Keratinocyte (primary cell): Measurements from ENCODE around the gene DDAH1. TPM values are rescaled to one million over a fixed set of nuclear protein-coding genes. Genes with fewer than 3 reads are reported as not detected.

ENCODE experiments used
- DNase-seq: peaks from one replicate; pipeline ENCODE4 v3.0.0-alpha.2; 2011; ENCODE audit warnings: low read depth, missing footprints, low spot score
- FAIRE-seq: peaks from 2 replicates; lab custom pipeline; 2011; peaks lifted over from hg19 to GRCh38; lab: Jason Lieb, UNC
- H2AFZ ChIP-seq: 2 replicates; pipeline ENCODE4 v1.6.0; 2012; ENCODE audit warnings: low read length, control low read depth, inconsistent platforms; ENCODE audit not compliant: control insufficient read depth
- H3K27ac ChIP-seq: 2 replicates; pipeline ENCODE4 v1.5.1; 2011; ENCODE audit warnings: low read length; ENCODE audit not compliant: control insufficient read depth, insufficient read depth
- H3K27me3 ChIP-seq: 3 replicates; pipeline ENCODE4 v1.6.0; 2011; ENCODE audit warnings: low read length; ENCODE audit not compliant: control insufficient read depth, insufficient read depth; ENCODE audit errors: extremely low read depth
- H3K36me3 ChIP-seq, 2 experiments: 2 replicates in 1 of 2; 3 replicates in 1 of 2; pipeline ENCODE4 v1.5.1; 2011; ENCODE audit warnings: low read length in 2 of 2, mild to moderate bottlenecking in 1 of 2; ENCODE audit not compliant: control insufficient read depth in 2 of 2, insufficient read depth in 2 of 2; ENCODE audit errors: extremely low read depth in 1 of 2
- H3K4me1 ChIP-seq: 3 replicates; pipeline ENCODE4 v1.5.1; 2011; ENCODE audit warnings: low read length; ENCODE audit not compliant: control insufficient read depth, insufficient read depth; ENCODE audit errors: extremely low read depth
- H3K4me2 ChIP-seq: 3 replicates; pipeline ENCODE4 v1.6.0; 2011; ENCODE audit warnings: low read depth, low read length; ENCODE audit not compliant: control insufficient read depth, insufficient read depth; ENCODE audit errors: extremely low read depth
- H3K4me3 ChIP-seq, 3 experiments: fragments of 200-600 bp in 1 of 3; sonication (generic) in 1 of 3; 2 replicates in 2 of 3; 3 replicates in 1 of 3; pipeline ENCODE4 v1.5.1; 2011 to 2016; ENCODE audit warnings: low read length in 3 of 3, mild to moderate bottlenecking in 3 of 3, control low read depth in 2 of 3, inconsistent platforms in 1 of 3, low read depth in 1 of 3, mixed read lengths in 1 of 3, mixed run types in 1 of 3, moderate library complexity in 1 of 3; ENCODE audit not compliant: control insufficient read depth in 2 of 3, insufficient read depth in 2 of 3; ENCODE audit errors: extremely low read depth in 1 of 3
- H3K79me2 ChIP-seq: 2 replicates; pipeline ENCODE4 v1.6.0; 2012; ENCODE audit warnings: low read length; ENCODE audit not compliant: control insufficient read depth, insufficient read depth
- H3K9ac ChIP-seq: 3 replicates; pipeline ENCODE4 v1.6.0; 2011; ENCODE audit warnings: low read length; ENCODE audit not compliant: control insufficient read depth, insufficient read depth; ENCODE audit errors: extremely low read depth
- H3K9me1 ChIP-seq: 3 replicates; pipeline ENCODE4 v1.6.0; 2011; ENCODE audit warnings: low read length; ENCODE audit not compliant: control insufficient read depth, insufficient read depth; ENCODE audit errors: extremely low read depth
- H3K9me3 ChIP-seq: 2 replicates; pipeline ENCODE4 v1.5.1; 2012; ENCODE audit warnings: low read depth, low read length; ENCODE audit not compliant: control insufficient read depth
- H4K20me1 ChIP-seq: 3 replicates; pipeline ENCODE4 v1.6.0; 2011; ENCODE audit warnings: low read length; ENCODE audit not compliant: control insufficient read depth, insufficient read depth; ENCODE audit errors: extremely low read depth
- CTCF ChIP-seq, 3 experiments: IDR thresholded peaks in 1 of 3; conservative IDR thresholded peaks in 1 of 3; optimal IDR thresholded peaks in 1 of 3; 2 replicates in 2 of 3; 3 replicates in 1 of 3; pipeline versions ENCODE3 to v1.5.1; 2011; ENCODE audit warnings: low read length in 3 of 3, mild to moderate bottlenecking in 3 of 3, moderate library complexity in 2 of 3, control low read depth in 1 of 3, inconsistent platforms in 1 of 3; ENCODE audit not compliant: insufficient read depth in 2 of 3; ENCODE audit errors: extremely low read depth in 1 of 3
- EZH2 ChIP-seq: IDR thresholded peaks from one replicate; pipeline ENCODE4 v1.6.1; 2012; ENCODE audit warnings: inconsistent platforms, mild to moderate bottlenecking, low read length, moderate library complexity
- dilution Hi-C: fragments of 300-500 bp; cut with MboI; formaldehyde crosslinking; loops from one replicate; pipeline ENCODE4 v1.7.0; 2020; ENCODE audit warnings: low sequenced_read_pairs; ENCODE audit not compliant: extremely low pct_ligation_motif_present
- polyA plus RNA-seq, 5 experiments: library from polyadenylated mRNA; depleted of rRNA in 3 of 5; stranded (reverse) in 3 of 5; stranded (forward) in 1 of 5; unstranded in 1 of 5; fragments of >200 nt; gene quantifications; 1 replicate in 1 of 5; 2 replicates in 3 of 5; 3 replicates in 1 of 5; pipeline versions ENCODE4 v1.2.1 to v1.2.3, GENCODE V29; 2011 to 2012; ENCODE audit warnings: missing spikeins in 2 of 5, low read depth in 1 of 5, low replicate concordance in 1 of 5

The DDAH1 gene
- polyA plus RNA-seq, 1 donor (not counting 4 experiments of a cell fraction or from before 2014, with no cell fraction given): 5.8 TPM

- Histone ChIP-seq H4K20me1 (no peaks in the 10 kb centered on the region), H3K9me3 (no peaks in the 10 kb centered on the region), H3K36me3 (no peaks in the 10 kb centered on the region), H3K4me1 (no peaks in the 10 kb centered on the region), H3K9me1 (no peaks in the 10 kb centered on the region), H3K4me3 (no peak overlapping the region), H3K4me2 (no peak overlapping the region), H3K79me2 (no peaks in the 10 kb centered on the region), H3K27me3 (no peaks in the 10 kb centered on the region), H3K27ac (no peak overlapping the region), H2AFZ (no peak overlapping the region), H3K9ac (no peak overlapping the region)
- TF ChIP-seq EZH2: no peak
- TF ChIP-seq CTCF (optimal IDR thresholded peaks at IDR 0.05 in 1 of 3, IDR thresholded peaks at IDR 0.05 in 1 of 3, conservative IDR thresholded peaks at IDR 0.05 in 1 of 3; ENCODE audit: extremely low read depth in 1 of 3, insufficient read depth in 2 of 3, low read length in 3 of 3): no peak
- dilution Hi-C loops: no loop called here
- DNase-seq (no peak), FAIRE-seq (no peak)
Measured at GRCh38 chr1:85386068-85386722, 78.8 kb downstream of the DDAH1 start.

- Histone ChIP-seq H3K4me3 (no peak overlapping the region), H3K9me1 (no peaks in the 10 kb centered on the region), H2AFZ (no peak overlapping the region), H3K4me2 (no peak overlapping the region), H3K27me3 (no peaks in the 10 kb centered on the region), H4K20me1 (no peaks in the 10 kb centered on the region), H3K9me3 (no peaks in the 10 kb centered on the region), H3K9ac (no peak overlapping the region), H3K36me3 (no peaks in the 10 kb centered on the region), H3K27ac (no peak overlapping the region), H3K79me2 (no peaks in the 10 kb centered on the region), H3K4me1 (no peaks in the 10 kb centered on the region)
- no peak for TF ChIP-seq EZH2
- no peak for TF ChIP-seq CTCF (optimal IDR thresholded peaks at IDR 0.05 in 1 of 3, IDR thresholded peaks at IDR 0.05 in 1 of 3, conservative IDR thresholded peaks at IDR 0.05 in 1 of 3; ENCODE audit: extremely low read depth in 1 of 3, insufficient read depth in 2 of 3, low read length in 3 of 3)
- DNase-seq (no peak), FAIRE-seq (no peak)
- dilution Hi-C loops: no loop called here
Measured at GRCh38 chr1:85379203-85380136, 85.5 kb downstream of the DDAH1 start.
